Transverse colon (tissue), 4 donors: ENCODE results near the gene HPGD.

ENCODE experiments used
- CTCF ChIP-seq, 5 experiments: fragments of 200-600 bp in 3 of 5; fragments of 450-650 bp in 2 of 5; sonication (generic) in 3 of 5; IDR thresholded peaks; 1 replicate in 2 of 5; 2 replicates in 3 of 5; pipeline ENCODE4 v1.5.1; 2016 to 2017; ENCODE audit warnings: antibody characterized with exemption in 5 of 5, inconsistent platforms in 3 of 5, mild to moderate bottlenecking in 2 of 5, moderate library complexity in 1 of 5
- EP300 ChIP-seq: sonication (generic); formaldehyde crosslinking; IDR thresholded peaks from one replicate; pipeline ENCODE4 v1.6.1; 2017; ENCODE audit warnings: antibody characterized with exemption, low read depth
- POLR2A ChIP-seq: fragments of 450-650 bp; IDR thresholded peaks from one replicate; pipeline ENCODE4 v1.6.1; 2016; ENCODE audit warnings: antibody characterized with exemption, mild to moderate bottlenecking, moderate library complexity
- POLR2AphosphoS5 ChIP-seq, 3 donors: sonication (generic); formaldehyde crosslinking; IDR thresholded peaks; one replicate each; pipeline ENCODE4 v1.6.1; 2016; ENCODE audit warnings: antibody characterized with exemption in 3 of 3

- TF ChIP-seq EP300 (no peak), CTCF (IDR thresholded peaks at IDR 0.05) (no peak), POLR2AphosphoS5 (IDR thresholded peaks at IDR 0.05) (no peak), POLR2A (no peak)
Observed at GRCh38 chr4:174517502-174518445, 4.5 kb downstream of the HPGD start.
